Brain pericyte (primary cell): ENCODE data around the gene SOS1.
"Not testable (repeated sequence)": the region's sequence is repeated elsewhere in the genome, so short reads cannot be mapped to it uniquely, and the experiment has no call there.

Experiments
- DNase-seq: peaks from one replicate; pipeline ENCODE4 v3.0.0-alpha.2; 2012; ENCODE audit warnings: low read depth, low spot score

SOS1 gene

DNA sequence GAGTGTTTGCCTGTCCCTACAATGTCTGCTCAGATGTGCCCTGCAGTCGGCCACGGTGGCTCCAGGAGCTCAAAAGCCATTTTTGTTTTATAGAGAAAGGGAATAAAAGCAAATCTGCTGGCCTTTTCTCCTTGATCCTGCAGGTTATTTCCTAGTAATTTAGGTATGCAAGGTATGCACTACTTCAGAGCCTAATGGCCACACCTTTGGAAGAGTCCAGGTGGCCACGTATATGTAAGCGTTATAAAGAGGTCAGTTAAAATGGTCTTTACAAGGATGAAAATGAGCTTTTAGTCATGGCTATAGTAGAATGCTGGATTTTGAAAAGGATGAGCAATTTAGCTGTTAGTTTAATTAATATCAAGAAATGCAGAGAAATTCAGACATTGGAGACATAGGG, 149.5 kb downstream of the SOS1 start:
- no peak for DNase-seq

GRCh38 chr2:38968021-38968420, 152.8 kb downstream of the SOS1 start:
- DNase-seq: no peak

- DNase-seq: no peak
Measured at GRCh38 chr2:38966678-38967077, 154.2 kb downstream of the SOS1 start.

DNA sequence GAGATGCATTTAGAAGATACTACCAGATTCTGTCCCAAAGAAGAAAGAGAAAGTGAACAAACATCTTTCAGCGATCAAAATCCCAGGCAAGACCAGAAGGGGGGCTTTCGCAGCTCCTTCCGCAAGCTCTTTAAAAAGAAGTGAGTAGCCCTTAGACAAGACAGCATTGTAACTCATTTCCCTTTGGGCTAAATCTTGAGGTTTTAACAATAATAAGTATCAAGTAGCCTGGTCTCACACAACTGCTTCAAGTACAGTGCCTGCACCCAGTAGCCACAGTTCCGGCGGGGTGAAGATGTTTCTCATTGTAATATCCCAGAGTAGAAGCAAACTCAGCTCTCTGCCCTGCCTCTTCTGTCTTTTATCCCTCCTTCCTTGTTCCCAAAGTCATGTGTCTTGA, 154.8 kb downstream of the SOS1 start:
- DNase-seq: no peak

- DNase-seq: no peak
Measured at GRCh38 chr2:38960609-38961320, 160.1 kb downstream of the SOS1 start.

DNA sequence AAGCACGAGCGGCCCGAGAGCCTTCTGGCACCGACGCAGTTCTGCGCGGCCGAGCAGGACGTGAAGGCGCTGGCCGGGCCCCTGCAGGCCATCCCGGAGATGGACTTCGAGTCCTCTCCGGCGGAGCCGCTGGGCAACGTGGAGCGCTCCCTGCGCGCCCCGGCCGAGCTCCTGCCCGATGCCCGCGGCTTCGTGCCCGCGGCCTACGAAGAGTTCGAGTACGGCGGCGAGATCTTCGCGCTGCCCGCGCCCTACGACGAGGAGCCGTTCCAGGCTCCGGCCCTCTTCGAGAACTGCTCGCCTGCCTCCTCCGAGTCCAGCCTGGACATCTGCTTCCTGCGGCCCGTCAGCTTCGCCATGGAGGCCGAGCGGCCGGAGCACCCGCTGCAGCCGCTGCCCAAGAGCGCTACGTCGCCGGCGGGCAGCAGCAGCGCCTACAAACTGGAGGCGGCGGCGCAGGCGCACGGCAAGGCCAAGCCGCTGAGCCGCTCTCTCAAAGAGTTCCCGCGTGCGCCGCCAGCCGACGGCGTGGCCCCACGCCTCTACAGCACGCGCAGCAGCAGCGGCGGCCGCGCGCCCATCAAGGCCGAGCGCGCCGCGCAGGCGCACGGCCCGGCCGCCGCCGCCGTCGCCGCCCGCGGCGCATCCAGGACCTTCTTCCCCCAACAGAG, 160.8 kb downstream of the SOS1 start:
- DNase-seq: peak; percentile 44

DNA sequence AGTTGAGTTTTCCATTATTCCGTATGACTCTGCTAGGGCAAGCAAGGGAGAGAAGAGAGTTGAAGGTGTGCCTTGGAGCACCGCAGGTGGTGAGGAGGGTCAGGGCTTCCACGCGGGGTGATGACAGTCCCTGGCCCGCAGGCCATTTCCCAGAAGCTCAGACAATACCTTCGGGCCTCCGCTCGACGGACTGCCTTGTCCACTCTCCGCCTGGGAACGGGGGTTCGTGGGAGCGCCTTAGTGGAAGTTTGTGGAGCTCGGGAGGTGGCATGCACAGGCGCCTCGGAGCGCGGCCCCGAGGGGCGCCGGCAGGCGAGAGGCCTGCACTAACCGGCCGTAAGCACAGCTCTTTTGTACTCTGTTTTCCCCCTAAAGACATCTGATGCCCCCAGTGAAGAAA, 161.4 kb downstream of the SOS1 start:
- DNase-seq: no peak

GRCh38 chr2:38957972-38958371, 162.9 kb downstream of the SOS1 start:
- no peak for DNase-seq

DNA sequence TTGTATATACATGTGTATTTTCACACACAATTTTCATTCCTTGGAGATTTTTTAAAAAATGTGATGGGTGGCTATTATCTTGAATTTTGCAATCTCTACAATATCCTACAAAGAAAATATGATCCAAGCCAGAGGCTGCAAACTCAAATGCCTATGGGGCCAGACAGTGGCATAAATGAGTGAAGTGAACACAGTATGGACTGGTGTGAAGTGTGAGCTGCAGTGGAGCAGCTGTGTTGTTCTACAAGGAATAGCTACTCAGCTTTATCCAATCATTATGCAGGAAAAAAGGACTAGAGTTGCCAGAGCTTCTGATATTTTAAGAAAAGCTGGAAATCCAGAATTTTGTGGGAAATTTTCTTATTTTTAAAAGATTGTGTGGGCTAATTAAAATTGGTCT, 169.1 kb downstream of the SOS1 start:
- no peak for DNase-seq

- no peak for DNase-seq
Measured at GRCh38 chr2:38948995-38949394, 171.9 kb downstream of the SOS1 start.

DNA sequence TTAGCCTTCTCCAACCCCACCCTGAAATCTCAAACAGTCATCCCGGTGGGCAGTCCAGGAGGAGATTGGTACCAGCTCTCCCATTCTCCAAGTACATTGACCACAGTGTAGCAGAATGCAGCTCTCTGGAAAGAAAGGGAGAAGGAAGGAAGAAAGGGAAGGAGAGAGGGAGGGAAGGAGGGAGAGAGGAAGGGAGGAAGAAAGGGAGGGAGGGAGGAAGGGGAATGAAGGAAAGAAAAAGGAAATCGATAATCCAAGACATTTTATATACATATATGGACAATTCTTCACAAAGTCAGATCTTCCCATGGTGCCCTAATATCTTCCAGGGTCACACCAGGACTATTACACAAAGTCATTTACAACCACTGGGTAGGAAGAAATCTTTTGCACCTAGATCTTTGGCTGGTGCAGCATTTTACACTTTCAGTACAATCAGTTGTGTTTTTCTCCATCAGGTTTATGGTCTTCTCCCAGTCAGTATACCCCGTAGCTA, 172.4 kb downstream of the SOS1 start:
- no peak for DNase-seq

- peak; percentile 53 for DNase-seq
Measured at GRCh38 chr2:38947241-38948239, 173.3 kb downstream of the SOS1 start.

DNA sequence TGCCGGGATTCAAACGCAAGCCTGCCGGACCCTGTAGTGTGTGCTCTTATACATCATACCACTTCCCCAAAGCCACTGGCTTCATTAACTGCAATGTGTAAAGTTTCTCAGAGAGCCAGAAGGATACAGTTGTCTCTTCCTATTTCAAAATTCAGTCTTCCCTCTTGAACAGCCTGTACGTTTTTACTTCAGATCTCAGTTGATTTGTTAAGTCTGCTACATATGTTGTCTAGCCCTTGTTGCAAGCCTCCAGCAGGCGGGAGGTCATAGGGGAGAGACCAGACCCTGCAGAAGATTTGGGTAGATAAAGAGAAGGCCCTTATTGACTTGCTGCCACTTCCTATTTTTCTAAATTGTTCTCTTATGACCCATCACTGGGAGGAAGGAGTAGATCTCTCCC, 174.9 kb downstream of the SOS1 start:
- no peak for DNase-seq

GRCh38 chr2:38945372-38945771, 175.5 kb downstream of the SOS1 start:
- DNase-seq: no peak

GRCh38 chr2:38943784-38944183, 177.1 kb downstream of the SOS1 start:
- DNase-seq: no peak

GRCh38 chr2:38940746-38941145, 180.1 kb downstream of the SOS1 start:
- DNase-seq: no peak

DNA sequence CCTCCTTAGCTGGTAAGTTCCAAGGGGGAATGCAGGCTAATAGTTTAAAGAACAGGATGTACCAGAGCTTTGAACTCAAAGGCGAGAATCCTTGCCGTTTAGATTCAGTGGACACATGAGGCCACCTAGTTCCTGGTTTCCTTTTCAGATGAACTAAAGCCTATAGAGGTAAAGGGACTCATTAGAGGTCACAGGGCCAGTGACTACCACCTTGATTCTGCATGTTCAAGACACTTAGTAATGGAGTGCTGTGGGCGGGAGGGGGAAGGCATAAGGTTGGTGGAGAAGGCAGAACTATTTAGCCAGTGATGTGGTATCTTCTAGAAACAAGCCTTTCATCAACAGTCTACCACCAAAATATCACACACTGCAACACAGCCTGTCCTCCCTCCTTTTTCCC, 183.3 kb downstream of the SOS1 start:
- no peak for DNase-seq

- not testable (repeated sequence) for DNase-seq
Measured at GRCh38 chr2:38936516-38936915, 184.3 kb downstream of the SOS1 start.

DNA sequence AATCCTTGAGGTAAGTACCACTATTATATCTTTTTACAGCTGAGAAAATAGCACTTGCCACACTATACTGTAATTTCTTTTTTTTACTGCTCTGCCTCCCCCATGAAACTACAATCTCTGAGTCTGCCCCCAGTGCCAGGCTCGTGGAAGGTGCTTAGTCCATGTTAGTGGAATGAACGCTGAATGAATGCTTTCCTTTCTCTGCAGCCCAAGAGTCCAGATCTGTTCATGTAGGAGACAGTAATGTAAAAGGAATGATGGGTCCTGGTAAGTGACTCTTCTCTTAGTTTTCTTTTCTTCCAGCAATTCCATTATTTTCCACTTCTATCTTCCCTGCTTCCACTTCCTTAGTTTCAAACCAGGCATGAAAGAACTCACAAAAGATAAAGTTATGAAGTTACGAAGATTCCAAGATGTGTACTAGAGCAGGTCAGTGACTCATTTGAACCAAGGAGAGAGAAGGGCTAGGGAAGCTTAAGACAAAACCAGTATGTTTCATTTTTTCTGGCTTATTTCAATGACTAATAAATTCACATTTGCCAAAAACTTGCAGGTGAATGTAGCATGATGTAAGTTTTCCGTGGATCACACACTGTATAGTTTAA, 185.2 kb downstream of the SOS1 start:
- no peak for DNase-seq

- no peak for DNase-seq
Measured at GRCh38 chr2:38934742-38935141, 186.1 kb downstream of the SOS1 start.

GRCh38 chr2:38933653-38934052, 187.2 kb downstream of the SOS1 start:
- DNase-seq: no peak

DNA sequence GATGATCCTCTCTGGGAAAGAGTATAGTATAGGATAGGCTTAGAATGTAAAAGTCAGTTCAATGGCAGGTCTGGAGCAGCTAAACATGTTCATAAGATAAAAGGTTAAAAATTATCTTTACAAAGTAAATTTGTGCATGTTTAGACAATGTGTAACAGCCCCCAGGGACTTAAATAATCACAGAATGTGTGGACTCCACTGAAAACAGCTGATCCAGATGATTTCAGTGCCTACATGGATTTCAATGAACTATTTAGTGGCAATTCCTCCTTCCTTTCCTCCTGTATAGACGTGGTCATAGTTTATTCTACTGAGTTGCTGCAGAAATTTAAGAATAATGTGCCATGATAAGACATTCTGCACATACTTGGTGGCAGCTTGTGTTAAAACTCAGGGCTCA, 188.3 kb downstream of the SOS1 start:
- DNase-seq: no peak
